Adipose tissue (tissue), 3 donors: ENCODE data around the gene CCDC77. TPM values are rescaled to one million over a fixed set of nuclear protein-coding genes. Genes with fewer than 3 reads are reported as not detected.

Experiments used
- H3K27ac ChIP-seq: one replicate; pipeline ENCODE4 v1.5.1; 2013; ENCODE audit warnings: low read depth, low read length
- WGBS, 3 donors: extraction: QIAGEN DNeasy Blood & Tissue Kit; methylation state at CpG; one replicate each; pipeline ENCODE4 v1.1.7; 2013; 5-methylcytosine and 5-hydroxymethylcytosine counted together
- polyA plus RNA-seq, 3 donors: library from polyadenylated mRNA; stranded (reverse); fragments of 200-250 nt; gene quantifications; one replicate each; pipeline ENCODE4 v1.2.3, GENCODE V29; 2013
- donor health status: healthy with polysubstance abuse.
- donor health status: Bipolar disorder and iron deficiency.
- donor health status: healthy.

The CCDC77 gene
- polyA plus RNA-seq, 3 donors, result 2.3 to 8.5 (median 2.3) TPM

- 84 to 100% (median 90%) methylated on average over 1 of the region's 1 CpG for WGBS, 3 donors
- no peak overlapping the region for H3K27ac ChIP-seq
Measured at GRCh38 chr12:447141-447540, 45.7 kb downstream of the CCDC77 start.

GRCh38 chr12:449203-449602, 47.8 kb downstream of the CCDC77 start:
- WGBS, 3 donors, result 61 to 68% (median 63%) methylated on average over 4 of the region's 4 CpGs
- no peak overlapping the region for H3K27ac ChIP-seq

GRCh38 chr12:450438-450837, 49.0 kb downstream of the CCDC77 start:
- H3K27ac ChIP-seq, result no peak overlapping the region
- WGBS, 3 donors, result 24 to 87% (median 80%) methylated on average over 3 of the region's 3 CpGs

GRCh38 chr12:452667-453210, 51.3 kb downstream of the CCDC77 start:
- H3K27ac ChIP-seq, result no peak overlapping the region
- 49 to 64% (median 51%) methylated on average over 15 to 17 of the region's 25 CpGs for WGBS, 3 donors

DNA sequence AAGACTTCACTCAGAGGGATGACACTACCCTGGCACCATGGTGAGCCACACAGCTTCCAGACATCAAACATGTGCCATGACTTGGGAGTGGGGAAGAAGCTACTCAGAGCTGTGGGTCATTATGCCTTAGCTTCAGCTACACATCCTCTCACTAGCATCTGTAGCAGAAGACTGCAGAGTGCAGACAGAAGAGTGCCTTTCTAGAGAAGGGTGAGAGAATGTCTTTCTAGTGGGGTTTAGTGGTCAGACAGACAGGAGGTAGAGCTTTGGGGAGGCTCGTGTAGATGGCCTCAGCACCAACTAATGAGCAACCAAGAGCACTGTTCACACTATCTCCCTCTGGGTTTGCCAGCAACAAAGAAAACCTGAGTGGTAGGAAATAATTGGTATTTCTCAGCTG, 53.4 kb downstream of the CCDC77 start:
- no peak overlapping the region for H3K27ac ChIP-seq
- 50 to 56% (median 50%) methylated on average over 1 of the region's 1 CpG for WGBS, 3 donors

DNA sequence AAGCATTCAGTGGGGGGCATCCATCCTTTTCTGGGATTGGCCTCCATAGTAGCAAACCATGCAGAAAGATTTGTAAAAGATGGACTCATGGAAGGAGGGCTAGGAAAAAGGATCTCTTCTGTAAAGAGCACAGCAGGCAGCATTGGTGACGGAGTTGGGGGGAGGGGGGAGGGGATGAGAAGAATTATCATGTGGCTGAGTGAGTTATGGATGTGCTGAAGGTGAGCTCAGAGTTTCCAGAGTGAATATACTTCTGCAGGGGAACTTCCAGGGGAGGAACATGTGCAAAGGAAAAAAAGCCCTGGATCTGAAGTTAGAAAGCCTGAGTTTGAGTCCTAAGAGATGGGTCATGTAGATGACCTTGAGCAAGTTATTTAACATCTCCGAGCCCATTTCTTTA, 54.4 kb downstream of the CCDC77 start:
- 33 to 65% (median 50%) methylated on average over 2 of the region's 2 CpGs for WGBS, 3 donors
- H3K27ac ChIP-seq, result no peak overlapping the region

GRCh38 chr12:457676-458075, 56.2 kb downstream of the CCDC77 start:
- WGBS, 3 donors, result 87 to 89% (median 88%) methylated on average over 4 of the region's 4 CpGs
- H3K27ac ChIP-seq, result no peak overlapping the region

- 34 to 69% (median 64%) methylated on average over 5 of the region's 5 CpGs for WGBS, 3 donors
- no peak overlapping the region for H3K27ac ChIP-seq
Measured at GRCh38 chr12:459050-459429, 57.6 kb downstream of the CCDC77 start.

DNA sequence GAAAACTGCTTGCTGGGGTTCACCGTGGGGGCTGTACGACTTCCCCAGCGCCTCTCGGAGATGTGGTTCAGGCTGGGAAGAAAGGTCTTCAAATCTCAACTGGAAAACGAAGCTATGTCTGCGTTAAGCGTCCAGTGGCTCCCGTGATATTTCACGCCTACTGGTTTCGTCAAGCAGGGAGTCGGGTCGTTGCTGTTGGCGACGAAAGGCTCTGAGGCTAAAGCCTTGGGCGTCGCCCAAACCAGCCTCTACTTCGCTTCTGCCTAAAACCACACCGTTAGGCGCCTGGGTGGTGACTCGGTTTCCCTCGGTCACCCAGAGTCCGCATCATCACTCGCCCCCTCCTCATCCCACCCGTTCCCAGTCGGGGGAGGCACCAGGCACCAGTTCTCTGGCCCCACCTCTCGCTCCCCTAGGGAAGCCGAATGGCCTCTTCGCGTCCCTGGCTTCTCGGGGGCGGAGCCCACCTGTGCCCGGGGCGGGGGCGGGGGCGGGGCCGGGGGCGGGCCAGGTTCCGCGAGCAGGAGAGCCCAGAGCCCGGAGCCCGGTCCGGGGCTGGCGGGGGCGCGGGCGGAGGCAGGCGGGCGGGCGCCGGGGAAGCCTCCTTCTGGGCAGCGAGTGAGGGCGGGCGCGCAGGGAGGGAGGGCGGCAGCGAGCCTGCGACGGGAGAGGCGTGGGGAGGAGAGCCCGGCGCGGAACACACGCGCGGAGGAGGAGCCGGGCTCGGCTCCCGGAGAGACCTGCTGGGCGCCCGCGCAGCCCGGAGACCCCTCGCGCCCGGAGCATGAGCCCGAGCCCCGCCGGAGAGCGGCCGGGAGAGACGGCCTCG, 58.2 kb downstream of the CCDC77 start, which contains the start of gene B4GALNT3:
B4GALNT3 (plus strand) TSS at position 510 of the 829 bp plus-strand sequence. CDS start 438 bp downstream, outside the sequence.
- no peak within 1 kb of the TSS for H3K27ac ChIP-seq
- WGBS, 3 donors, result 4 to 6% (median 5%) methylated on average over 43 to 81 of the region's 82 CpGs

GRCh38 chr12:460261-461230, 59.1 kb downstream of the CCDC77 start:
- H3K27ac ChIP-seq, result no peak overlapping the region
- 6 to 7% (median 6%) methylated on average over 69 to 109 of the region's 109 CpGs for WGBS, 3 donors

DNA sequence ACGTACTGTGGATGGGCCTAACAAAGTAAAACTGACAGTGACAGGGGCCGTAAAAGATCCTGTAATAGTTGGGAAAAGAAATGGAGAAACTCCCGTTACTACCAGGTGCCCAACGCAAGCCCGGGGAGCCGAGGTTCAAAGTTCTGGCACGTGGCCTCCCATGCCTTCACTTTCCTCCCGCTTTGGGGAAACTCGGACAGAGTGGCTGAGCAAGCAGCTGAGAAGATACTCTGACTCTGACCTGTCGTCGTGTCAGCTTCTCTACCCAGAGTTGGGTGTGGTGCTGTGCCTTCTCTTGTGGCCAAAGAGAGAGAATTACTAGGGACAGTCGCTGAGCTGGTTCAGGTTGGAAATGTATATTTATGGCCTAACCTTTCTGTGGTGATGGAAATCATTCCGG, 60.0 kb downstream of the CCDC77 start:
- WGBS, 3 donors, result 62 to 76% (median 74%) methylated on average over 13 of the region's 13 CpGs
- no peak overlapping the region for H3K27ac ChIP-seq

GRCh38 chr12:462936-463705, 61.7 kb downstream of the CCDC77 start:
- 51 to 79% (median 76%) methylated on average over 6 of the region's 6 CpGs for WGBS, 3 donors

DNA sequence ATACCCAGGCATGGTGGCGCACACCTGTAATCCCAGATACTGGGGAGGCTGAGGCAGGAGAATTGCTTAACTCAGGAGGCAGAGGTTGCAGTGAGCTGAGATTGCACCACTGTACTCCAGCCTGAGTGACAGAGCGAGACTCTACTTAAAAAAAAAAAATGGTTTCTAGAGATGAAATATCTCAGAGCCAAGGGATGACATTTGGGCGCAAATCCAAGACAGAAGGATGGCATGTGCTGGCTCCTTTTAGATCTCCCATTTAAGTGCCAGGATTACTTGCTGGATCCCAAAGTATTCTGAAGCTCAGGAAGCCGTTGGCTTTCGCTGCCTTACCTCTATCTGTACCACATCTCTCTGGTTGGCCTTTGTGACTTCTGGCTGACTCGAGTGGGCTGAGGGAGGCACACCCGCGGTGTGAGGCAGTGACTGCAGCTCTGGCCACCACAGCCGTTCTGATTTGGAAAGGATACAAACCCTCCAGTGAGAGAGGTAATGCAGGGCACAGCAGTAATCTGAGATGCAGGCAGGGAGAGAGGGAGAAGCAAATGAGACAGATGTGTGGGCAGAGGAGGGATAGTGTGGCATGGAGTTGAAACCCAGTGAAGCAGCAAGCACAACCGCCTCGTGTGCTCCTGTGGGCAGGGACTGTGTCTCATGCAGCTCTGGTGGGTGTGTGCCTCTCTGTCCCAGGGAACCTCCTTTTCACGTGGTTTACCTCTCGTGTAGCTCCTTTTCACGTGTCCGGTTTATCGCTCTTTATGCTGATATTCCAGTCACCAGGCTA, 63.2 kb downstream of the CCDC77 start:
- 52 to 72% (median 70%) methylated on average over 16 of the region's 16 CpGs for whole genome bisulfite sequencing, 3 donors
- no peak overlapping the region for H3K27ac ChIP-seq

More at GRCh38 chr12:462936-463705, 61.7 kb downstream of the CCDC77 start:
- H3K27ac ChIP-seq, result no peak overlapping the region

- WGBS, 3 donors, result 80 to 90% (median 84%) methylated on average over 8 of the region's 8 CpGs
- no peak overlapping the region for H3K27ac ChIP-seq
Measured at GRCh38 chr12:466039-466438, 64.6 kb downstream of the CCDC77 start.

- no peak overlapping the region for H3K27ac ChIP-seq
Measured at GRCh38 chr12:466762-467161, 65.3 kb downstream of the CCDC77 start.

DNA sequence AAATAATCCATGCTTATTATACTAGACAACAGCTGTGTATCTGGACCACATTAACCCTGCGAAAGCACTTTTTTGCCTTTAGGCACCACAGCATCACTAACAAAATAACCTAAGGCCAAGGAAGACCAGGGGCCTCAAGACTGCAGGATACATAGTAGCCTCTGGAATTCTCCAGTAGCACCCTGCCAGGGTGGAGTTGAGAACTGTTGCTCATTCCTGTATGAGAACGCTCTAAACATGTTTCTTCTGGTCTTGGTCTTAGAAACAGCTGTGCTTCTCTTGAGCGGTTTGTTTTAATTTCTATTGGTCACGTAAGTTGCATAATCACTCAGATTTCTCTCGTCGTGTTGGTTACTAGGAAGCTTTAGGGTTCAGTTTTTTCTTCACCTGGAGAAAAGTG, 66.1 kb downstream of the CCDC77 start:
- 86 to 92% (median 86%) methylated on average over 6 of the region's 6 CpGs for WGBS, 3 donors

More at GRCh38 chr12:466762-467161, 65.3 kb downstream of the CCDC77 start:
- WGBS, 3 donors, result 69 to 92% (median 70%) methylated on average over 5 of the region's 5 CpGs

DNA sequence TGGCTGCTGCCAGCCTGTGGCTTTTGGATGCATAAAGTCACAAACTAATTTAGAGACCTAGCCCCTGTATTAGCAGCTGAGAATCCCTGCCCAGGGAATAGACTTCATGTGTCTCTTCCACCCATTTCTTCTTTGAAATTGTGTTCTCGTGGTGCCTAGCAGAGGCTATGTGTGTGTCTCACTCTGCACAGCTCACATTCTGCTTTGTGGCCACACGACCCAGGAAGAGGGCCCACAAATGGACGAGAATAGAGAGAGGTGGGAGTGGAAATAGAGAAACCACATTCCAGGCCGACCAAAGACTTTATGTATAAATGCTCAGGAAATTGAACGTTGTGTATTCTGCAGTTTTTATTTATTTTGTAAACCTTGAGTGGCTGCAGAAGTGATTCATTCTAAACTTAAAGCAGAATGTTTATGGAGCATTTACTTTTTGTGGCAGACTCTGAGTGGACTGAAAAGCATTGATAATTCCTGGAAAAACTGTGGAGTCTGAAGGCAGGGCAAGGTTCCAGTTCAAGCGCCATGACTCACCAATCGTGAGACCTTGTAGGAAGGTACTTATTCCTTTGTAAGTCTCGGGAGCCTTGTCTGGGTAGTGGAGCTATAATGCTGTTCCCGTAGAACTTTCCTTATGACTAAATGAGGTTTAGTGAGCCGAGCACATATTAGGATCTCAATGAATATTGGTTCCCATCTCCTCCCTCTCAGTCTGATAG, 67.4 kb downstream of the CCDC77 start:
- 65 to 71% (median 69%) methylated on average over 10 of the region's 10 CpGs for WGBS, 3 donors

More for the DNA sequence above, 66.1 kb downstream of the CCDC77 start:
- H3K27ac ChIP-seq, result no peak overlapping the region

More for the DNA sequence above, 67.4 kb downstream of the CCDC77 start:
- no peak overlapping the region for H3K27ac ChIP-seq
